ENCODE measurements around the gene NPIPA5.
"Not testable (repeated sequence)": the region's sequence is repeated elsewhere in the genome, so short reads cannot be mapped to it uniquely, and the experiment has no call there.

NPIPA5 gene

GRCh38 chr16:15388060-15388459 lies 10.0 kb upstream of the NPIPA5 start:
- not testable (repeated sequence) for DNase-seq

DNA sequence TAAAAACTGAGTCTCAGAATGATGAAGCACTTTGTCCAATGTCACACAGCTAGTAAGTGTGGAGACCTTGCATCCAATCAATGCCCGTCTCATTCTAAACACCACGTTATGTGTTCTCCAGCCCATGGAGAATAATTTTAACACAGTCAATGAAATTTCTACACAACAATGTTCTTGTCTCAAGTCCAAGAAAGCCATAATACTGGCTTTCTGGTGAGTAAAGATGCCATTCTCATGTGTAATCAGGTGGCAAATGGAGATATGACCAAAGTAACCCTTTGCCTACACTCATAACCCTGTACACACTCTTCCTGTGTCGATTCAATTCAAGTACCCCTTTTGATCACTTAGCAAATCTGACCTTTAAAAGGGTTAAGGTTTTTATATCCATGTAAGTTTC lies 4.7 kb upstream of the NPIPA5 start:
- not testable (repeated sequence) for DNase-seq

DNA sequence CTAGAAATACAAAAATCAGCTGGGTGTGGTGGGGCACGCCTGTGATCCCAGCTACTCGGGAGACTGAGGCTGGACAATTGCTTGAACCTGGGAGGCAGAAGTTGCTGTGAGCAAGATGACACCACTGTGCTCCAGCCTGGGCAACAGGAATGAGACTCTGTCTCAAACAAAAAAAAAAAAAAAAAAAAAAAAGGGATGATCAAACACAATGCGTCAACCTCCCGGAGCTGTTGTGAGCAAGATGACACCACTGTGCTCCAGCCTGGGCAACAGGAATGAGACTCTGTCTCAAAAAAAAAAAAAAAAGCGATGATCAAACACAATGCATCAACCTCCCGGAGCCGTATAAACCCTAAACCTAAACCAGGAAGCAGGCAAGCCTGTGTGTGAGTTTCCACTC lies 20.6 kb downstream of the NPIPA5 start:
- not testable (repeated sequence) for DNase-seq

DNA sequence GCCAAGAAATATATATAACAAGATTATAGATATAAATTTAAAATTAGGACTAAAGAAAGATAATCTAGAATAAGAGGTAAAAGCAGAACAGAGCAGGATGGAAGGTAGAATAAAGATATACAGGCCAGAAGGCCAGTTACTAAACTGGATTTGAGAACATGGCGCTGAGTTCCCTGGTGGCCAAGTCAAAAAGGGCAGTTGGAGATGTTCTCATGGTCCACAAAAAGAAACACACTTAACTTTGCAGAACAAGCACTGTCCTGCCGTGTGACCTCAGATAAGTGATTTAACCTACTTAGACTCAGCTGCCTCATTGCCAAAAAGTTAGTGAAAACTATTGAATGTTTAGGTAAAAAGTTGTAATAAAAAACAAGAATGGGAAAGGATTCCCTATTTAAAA lies 23.2 kb downstream of the NPIPA5 start:
- not testable (repeated sequence) for DNase-seq

DNA sequence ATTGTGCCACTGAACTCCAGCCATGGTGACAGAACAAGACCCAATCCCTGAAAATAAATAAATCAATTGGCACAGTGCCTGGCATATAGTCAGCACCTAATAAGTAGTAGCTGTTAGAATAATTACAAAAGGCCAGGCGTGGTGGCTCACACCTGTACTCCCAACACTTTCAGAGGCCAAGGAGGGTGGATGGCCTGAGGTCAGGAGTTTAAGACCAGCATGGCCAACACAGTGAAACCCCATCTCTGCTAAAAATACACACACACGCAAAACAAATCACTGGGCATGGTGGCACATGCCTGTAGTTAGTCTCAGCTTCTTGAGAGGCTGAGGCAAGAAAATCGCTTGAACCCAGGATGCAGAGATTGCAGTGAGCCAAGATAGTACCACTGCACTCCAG lies 25.2 kb downstream of the NPIPA5 start:
- DNase-seq = not testable (repeated sequence)

GRCh38 chr16:15351745-15352144 lies 26.3 kb downstream of the NPIPA5 start:
- not testable (repeated sequence) for DNase-seq

- not testable (repeated sequence) for DNase-seq
Measured at GRCh38 chr16:15351251-15351650, 26.8 kb downstream of the NPIPA5 start.

GRCh38 chr16:15348721-15349120 lies 29.4 kb downstream of the NPIPA5 start:
- not testable (repeated sequence) for DNase-seq

DNA sequence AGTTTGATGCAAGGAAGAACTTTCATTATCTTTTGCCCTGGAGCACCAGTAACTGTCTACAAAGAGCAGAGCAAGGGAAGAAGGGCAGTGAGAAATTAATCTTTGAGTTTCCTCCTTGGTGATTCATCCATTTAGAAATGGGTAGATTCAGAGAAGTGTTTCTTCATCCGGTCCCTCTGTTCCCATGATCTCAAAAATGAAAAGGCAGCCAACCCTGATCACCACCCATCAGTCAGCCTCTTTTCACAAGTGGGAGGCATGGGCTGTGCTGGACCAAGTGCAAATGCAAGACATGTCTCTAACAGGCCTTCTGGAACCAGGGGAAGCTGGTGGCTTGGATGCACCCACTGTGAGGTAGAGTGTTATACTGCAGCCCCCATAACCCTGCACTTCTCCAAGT lies 35.8 kb downstream of the NPIPA5 start:
- DNase-seq = not testable (repeated sequence)

- DNase-seq = not testable (repeated sequence)
Measured at GRCh38 chr16:15338986-15339385, 39.1 kb downstream of the NPIPA5 start.

- DNase-seq = not testable (repeated sequence)
Measured at GRCh38 chr16:15337974-15338605, 40.0 kb downstream of the NPIPA5 start.

DNA sequence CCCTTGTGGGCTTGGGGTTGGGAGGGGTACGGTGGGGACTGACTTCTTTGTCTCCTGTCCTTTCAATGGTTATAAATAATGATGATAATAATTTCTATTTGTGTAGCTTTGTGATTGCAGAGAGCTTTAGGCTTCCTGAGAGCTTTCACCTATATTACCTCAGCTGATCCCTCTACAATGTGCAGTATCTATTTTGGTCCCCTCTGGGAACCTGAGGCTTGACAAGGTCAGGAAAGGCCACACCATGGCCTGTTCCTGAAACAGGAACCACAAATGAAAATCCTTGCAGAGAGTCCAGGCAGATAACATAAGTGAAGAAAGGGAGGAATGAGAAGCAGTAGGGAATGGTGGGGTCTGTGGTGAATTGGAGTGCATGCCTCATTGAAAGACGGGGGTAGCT lies 42.5 kb downstream of the NPIPA5 start:
- not testable (repeated sequence) for DNase-seq

DNA sequence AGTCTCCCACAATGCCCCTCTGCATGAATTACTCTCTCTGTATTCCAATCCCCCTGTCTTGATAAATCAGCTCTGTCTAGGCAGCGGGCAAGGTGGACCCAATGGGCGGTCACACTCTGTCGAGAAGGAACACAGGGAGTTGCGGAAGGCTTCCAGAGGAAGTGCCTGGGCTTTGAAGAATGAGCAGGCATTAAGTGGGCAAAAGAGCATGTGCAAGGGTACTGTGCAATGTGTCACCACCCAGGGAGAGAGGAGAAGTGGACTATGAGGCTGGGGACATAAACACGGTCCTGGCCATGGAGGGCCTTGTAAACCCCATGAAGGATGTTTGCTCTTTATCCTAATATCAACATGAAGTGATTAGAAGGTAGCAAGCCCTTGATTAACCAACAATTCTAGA lies 44.1 kb downstream of the NPIPA5 start:
- not testable (repeated sequence) for DNase-seq

GRCh38 chr16:15330978-15331377 lies 47.1 kb downstream of the NPIPA5 start:
- DNase-seq = not testable (repeated sequence)

GRCh38 chr16:15324954-15325353 lies 53.1 kb downstream of the NPIPA5 start:
- not testable (repeated sequence) for DNase-seq

DNA sequence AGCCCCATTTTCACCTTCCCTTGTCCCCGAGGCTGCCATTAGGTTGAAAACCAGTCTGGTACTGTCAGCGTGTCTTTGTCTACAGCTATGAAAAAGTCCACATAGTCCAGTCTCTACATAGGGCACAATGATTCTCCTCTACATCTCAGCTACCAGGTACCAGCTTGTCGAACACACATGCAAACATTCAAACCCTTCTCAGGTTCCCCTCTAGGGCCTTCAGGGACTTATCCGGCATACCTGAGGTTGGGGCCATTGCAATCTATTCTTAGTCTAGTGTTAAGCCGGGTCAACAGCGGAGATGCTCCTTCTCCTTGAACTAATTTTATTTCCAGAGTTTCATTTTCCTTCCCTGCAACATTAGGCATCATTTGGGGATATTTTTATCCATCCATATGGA lies 54.7 kb downstream of the NPIPA5 start:
- DNase-seq = not testable (repeated sequence)

GRCh38 chr16:15321221-15321620 lies 56.9 kb downstream of the NPIPA5 start:
- not testable (repeated sequence) for DNase-seq

DNA sequence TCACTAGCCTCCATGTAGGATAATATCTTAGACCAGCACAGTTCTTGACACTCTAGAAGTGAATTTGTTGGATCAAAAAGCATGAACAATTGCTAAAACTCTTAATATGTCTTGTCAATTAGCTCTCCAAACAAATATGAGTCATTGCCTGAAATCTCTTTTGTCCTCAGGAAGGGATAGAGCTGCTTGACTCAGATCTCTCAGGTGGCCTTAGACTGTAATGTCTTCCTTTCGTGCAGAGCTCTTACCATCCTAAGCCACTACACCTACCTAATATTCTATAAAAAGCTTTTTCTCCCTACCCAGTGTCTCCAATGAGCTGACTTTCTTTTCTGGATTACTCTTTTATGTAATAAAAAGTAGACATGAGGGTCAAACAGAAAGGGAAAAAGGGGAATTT lies 63.5 kb downstream of the NPIPA5 start:
- DNase-seq = not testable (repeated sequence)
